Suprapubic skin (tissue), 4 donors: ENCODE results near the gene CTNNA1. TPM values are rescaled to one million over a fixed set of nuclear protein-coding genes. Genes with fewer than 3 reads are reported as not detected.

Source experiments
- DNase-seq, 2 donors: peaks; one replicate each; pipeline ENCODE4 v3.0.0-alpha.2; 2019; ENCODE audit warnings: low spot score in 2 of 2
- H3K27ac ChIP-seq: fragments of 200-600 bp; sonication (generic); one replicate; pipeline ENCODE4 v1.5.1; 2019
- H3K27me3 ChIP-seq: fragments of 200-600 bp; sonication (generic); one replicate; pipeline ENCODE4 v1.5.1; 2019
- H3K36me3 ChIP-seq: fragments of 200-600 bp; sonication (generic); one replicate; pipeline ENCODE4 v1.5.1; 2019
- H3K4me1 ChIP-seq: fragments of 200-600 bp; sonication (generic); one replicate; pipeline ENCODE4 v1.5.1; 2019
- H3K4me3 ChIP-seq: fragments of 200-600 bp; sonication (generic); one replicate; pipeline ENCODE4 v1.5.1; 2019; ENCODE audit warnings: mild to moderate bottlenecking
- H3K9me3 ChIP-seq: fragments of 200-600 bp; sonication (generic); one replicate; pipeline ENCODE4 v1.5.1; 2019
- CTCF ChIP-seq, 2 donors: fragments of 200-600 bp in 1 of 2; fragments of 450-650 bp in 1 of 2; sonication (generic) in 1 of 2; IDR thresholded peaks; one replicate each; pipeline ENCODE4 v1.5.1; 2016 to 2019; ENCODE audit warnings: antibody characterized with exemption in 2 of 2, mild to moderate bottlenecking in 1 of 2, moderate library complexity in 1 of 2
- EP300 ChIP-seq: sonication (generic); formaldehyde crosslinking; IDR thresholded peaks from one replicate; pipeline ENCODE4 v1.6.1; 2017; ENCODE audit warnings: antibody characterized with exemption
- POLR2A ChIP-seq, 2 donors: fragments of 450-650 bp; IDR thresholded peaks; one replicate each; pipeline ENCODE4 v1.6.1; 2017; ENCODE audit warnings: antibody characterized with exemption in 2 of 2, mild to moderate bottlenecking in 2 of 2, moderate library complexity in 2 of 2
- POLR2AphosphoS5 ChIP-seq, 3 donors: sonication (generic); formaldehyde crosslinking; IDR thresholded peaks; one replicate each; pipeline ENCODE4 v1.6.1; 2017; ENCODE audit warnings: antibody characterized with exemption in 3 of 3
- WGBS: methylation state at CpG from one replicate; pipeline ENCODE4 v1.1.5; 2018; 5-methylcytosine and 5-hydroxymethylcytosine counted together
- total RNA-seq, 4 donors: library from RNA; depleted of rRNA; stranded (reverse); fragments of >200 nt; gene quantifications; one replicate each; pipeline ENCODE4 v1.1.0, GENCODE V29; 2016

Gene CTNNA1
- total RNA-seq, 4 donors from 2014 or later: 260 to 332 (median 279) TPM

GRCh38 chr5:138981131-138981530, 227.9 kb downstream of the CTNNA1 start:
- WGBS: 94% methylated on average over 3 of the region's 3 CpGs
- Histone ChIP-seq H3K9me3 (no peaks in the 10 kb centered on the region), H3K36me3 (no peaks in the 10 kb centered on the region), H3K27ac (no peak overlapping the region), H3K4me1 (peaks cover 8% of the 10 kb centered on the region), H3K27me3 (no peaks in the 10 kb centered on the region), H3K4me3 (no peak overlapping the region)
- TF ChIP-seq POLR2AphosphoS5 (IDR thresholded peaks at IDR 0.05): no peak
- TF ChIP-seq EP300: no peak
- no peak for TF ChIP-seq CTCF (IDR thresholded peaks at IDR 0.05)
- no peak for TF ChIP-seq POLR2A (IDR thresholded peaks at IDR 0.05)
- DNase-seq: no peak

- Histone ChIP-seq H3K36me3 (no peaks in the 10 kb centered on the region), H3K27ac (no peak overlapping the region), H3K4me3 (no peak overlapping the region), H3K9me3 (no peaks in the 10 kb centered on the region), H3K4me1 (peaks cover 8% of the 10 kb centered on the region), H3K27me3 (no peaks in the 10 kb centered on the region)
- 67% methylated on average over 7 of the region's 7 CpGs for WGBS
- TF ChIP-seq EP300: no peak
- TF ChIP-seq POLR2AphosphoS5 (IDR thresholded peaks at IDR 0.05): no peak
- TF ChIP-seq CTCF (IDR thresholded peaks at IDR 0.05): no peak
- no peak for TF ChIP-seq POLR2A (IDR thresholded peaks at IDR 0.05)
- no peak for DNase-seq
Measured at GRCh38 chr5:138981586-138981985, 228.4 kb downstream of the CTNNA1 start.

DNA sequence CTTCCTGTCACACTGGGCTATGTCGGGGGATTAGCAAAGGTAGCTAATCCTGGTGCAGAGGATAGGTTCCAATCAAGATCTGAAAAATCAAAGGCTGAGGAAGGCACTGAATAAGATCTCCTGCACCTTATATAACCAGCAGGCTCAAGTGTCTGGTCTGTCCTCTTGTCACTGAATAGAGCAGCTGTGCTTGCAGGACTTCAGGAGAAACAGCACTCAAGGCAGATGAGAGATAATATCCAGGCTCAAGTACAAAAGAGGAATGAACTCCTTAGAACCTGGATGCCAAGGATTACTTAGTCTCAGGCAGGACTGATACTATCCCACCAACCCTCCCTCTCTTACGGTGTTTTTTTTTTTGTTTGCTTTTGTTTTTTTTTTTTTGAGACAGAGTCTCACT, 230.8 kb downstream of the CTNNA1 start:
- DNase-seq: no peak
- Histone ChIP-seq H3K27ac (no peak overlapping the region), H3K4me1 (peaks cover 8% of the 10 kb centered on the region), H3K9me3 (no peaks in the 10 kb centered on the region), H3K36me3 (no peaks in the 10 kb centered on the region), H3K27me3 (no peaks in the 10 kb centered on the region), H3K4me3 (no peak overlapping the region)
- 100% methylated on average over 2 of the region's 2 CpGs for WGBS
- no peak for TF ChIP-seq CTCF (IDR thresholded peaks at IDR 0.05)
- TF ChIP-seq POLR2AphosphoS5 (IDR thresholded peaks at IDR 0.05): no peak
- TF ChIP-seq EP300: no peak
- no peak for TF ChIP-seq POLR2A (IDR thresholded peaks at IDR 0.05)

Other genes starting within 250 kb of the CTNNA1 start
- 10 to 100 TPM; 71.2 to 99.9 (median 87.7) TPM for gene ETF1, start 210.2 kb upstream of the CTNNA1 start, total RNA-seq
- gene HSPA9, start 178.0 kb upstream of the CTNNA1 start, total RNA-seq: 100 to 1,000 TPM; 204 to 252 (median 247) TPM
- under 1 TPM in 3 of 4 donors, not detected in 1; 0.08 to 0.59 (median 0.32) TPM for gene LRRTM2, start 121.9 kb downstream of the CTNNA1 start, total RNA-seq